AG04450 (cell line): Measurements from ENCODE around the gene CSNK1G1. TPM values are rescaled to one million over a fixed set of nuclear protein-coding genes. Genes with fewer than 3 reads are reported as not detected.

ENCODE experiments used
- CTCF ChIA-PET: fragments of 300-600, 350-600 bp; formaldehyde crosslinking; extraction: SDS; loops from one replicate; lab custom pipeline; 2022; ENCODE audit warnings: antibody characterized with exemption, inconsistent platforms; lab: Charles Lee
- POLR2A ChIA-PET: fragments of 350-600 bp; formaldehyde crosslinking; extraction: SDS; loops from one replicate; lab custom pipeline; 2021; ENCODE audit warnings: antibody characterized with exemption, inconsistent platforms; lab: Yijun Ruan, JAX
- DNase-seq: peaks from one replicate; pipeline ENCODE4 v3.0.0-alpha.2; 2011; ENCODE audit warnings: low read depth, low spot score
- H3K27ac ChIP-seq: one replicate; pipeline ENCODE4 v1.5.1; 2012; ENCODE audit warnings: low read depth, low read length, control low read depth
- H3K27me3 ChIP-seq: one replicate; pipeline ENCODE4 v1.6.0; 2012; ENCODE audit warnings: low read length; ENCODE audit not compliant: control insufficient read depth, insufficient read depth
- H3K4me3 ChIP-seq: 2 replicates; pipeline ENCODE4 v1.5.1; 2011; ENCODE audit warnings: mild to moderate bottlenecking, low read depth, low read length, control low read depth
- H3K9me3 ChIP-seq: 2 replicates; pipeline ENCODE4 v1.5.1; 2012; ENCODE audit warnings: low read length; ENCODE audit not compliant: control insufficient read depth, insufficient read depth
- polyA plus RNA-seq: library from polyadenylated mRNA; depleted of rRNA; stranded (reverse); fragments of >200 nt; gene quantifications from 2 replicates; pipeline ENCODE4 v1.2.3, GENCODE V29; 2011
- TF ChIP-seq, protein P1 (sequence below): IDR thresholded peaks from 2 replicates; pipeline ENCODE4 v1.5.1; 2011; ENCODE audit warnings: low read depth, low read length, control low read depth, inconsistent platforms

CSNK1G1 gene
- polyA plus RNA-seq, 1 experiment = 24.3 TPM

DNA sequence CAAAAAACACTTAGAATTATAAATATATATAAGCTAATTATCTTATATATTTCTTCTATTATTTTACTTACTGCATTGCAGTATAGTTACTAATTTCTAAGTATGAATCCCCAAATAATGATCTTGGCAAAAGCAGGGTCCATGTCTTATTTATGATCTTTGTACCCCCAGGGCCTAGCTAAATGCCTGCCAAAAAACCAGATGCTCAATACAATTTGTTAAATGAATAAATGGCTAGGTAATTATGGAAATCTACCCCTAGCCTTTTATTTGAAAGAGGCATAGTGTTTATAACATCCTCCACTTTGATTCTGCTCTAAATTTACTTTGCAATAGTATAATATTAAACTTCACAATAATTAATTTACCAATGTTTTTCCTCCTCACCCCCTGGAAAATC lies 69.5 kb downstream of the CSNK1G1 start:
- Histone ChIP-seq H3K27me3 (no peaks in the 10 kb centered on the region), H3K27ac (no peak overlapping the region), H3K9me3 (no peaks in the 10 kb centered on the region), H3K4me3 (no peak overlapping the region)
- DNase-seq = no peak
- ChIA-PET CTCF (no interaction called here), POLR2A (no interaction called here)
- TF ChIP-seq, protein P1, sequence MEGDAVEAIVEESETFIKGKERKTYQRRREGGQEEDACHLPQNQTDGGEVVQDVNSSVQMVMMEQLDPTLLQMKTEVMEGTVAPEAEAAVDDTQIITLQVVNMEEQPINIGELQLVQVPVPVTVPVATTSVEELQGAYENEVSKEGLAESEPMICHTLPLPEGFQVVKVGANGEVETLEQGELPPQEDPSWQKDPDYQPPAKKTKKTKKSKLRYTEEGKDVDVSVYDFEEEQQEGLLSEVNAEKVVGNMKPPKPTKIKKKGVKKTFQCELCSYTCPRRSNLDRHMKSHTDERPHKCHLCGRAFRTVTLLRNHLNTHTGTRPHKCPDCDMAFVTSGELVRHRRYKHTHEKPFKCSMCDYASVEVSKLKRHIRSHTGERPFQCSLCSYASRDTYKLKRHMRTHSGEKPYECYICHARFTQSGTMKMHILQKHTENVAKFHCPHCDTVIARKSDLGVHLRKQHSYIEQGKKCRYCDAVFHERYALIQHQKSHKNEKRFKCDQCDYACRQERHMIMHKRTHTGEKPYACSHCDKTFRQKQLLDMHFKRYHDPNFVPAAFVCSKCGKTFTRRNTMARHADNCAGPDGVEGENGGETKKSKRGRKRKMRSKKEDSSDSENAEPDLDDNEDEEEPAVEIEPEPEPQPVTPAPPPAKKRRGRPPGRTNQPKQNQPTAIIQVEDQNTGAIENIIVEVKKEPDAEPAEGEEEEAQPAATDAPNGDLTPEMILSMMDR = no peak

DNA sequence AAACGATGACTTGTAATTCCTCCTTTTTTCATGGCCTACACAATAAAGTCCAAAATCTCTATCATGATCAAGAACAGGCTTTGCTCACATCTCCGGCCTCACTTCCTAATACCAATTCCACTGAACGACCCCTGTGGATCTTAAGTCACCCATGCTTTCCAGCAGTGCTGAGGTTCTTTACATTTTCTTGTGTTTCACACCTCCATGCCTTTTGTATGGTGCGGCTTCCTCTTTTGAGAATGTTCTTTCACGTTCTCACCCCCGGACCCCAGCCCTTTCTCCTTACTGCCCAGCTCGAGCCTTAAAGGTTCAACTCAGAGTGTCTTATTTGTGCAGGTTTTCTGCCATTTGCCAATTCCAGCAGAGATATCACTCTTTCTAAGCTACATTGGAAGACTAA lies 70.1 kb downstream of the CSNK1G1 start:
- Histone ChIP-seq H3K27ac (no peak overlapping the region), H3K9me3 (no peaks in the 10 kb centered on the region), H3K4me3 (no peak overlapping the region), H3K27me3 (no peaks in the 10 kb centered on the region)
- TF ChIP-seq, protein P1 = no peak
- ChIA-PET POLR2A (no interaction called here), CTCF (interaction anchor here (0.7 kb wide), 1 partner anchor 218 kb away, joined by 3 read pairs; no protein-coding TSS in a partner anchor)
- no peak for DNase-seq

DNA sequence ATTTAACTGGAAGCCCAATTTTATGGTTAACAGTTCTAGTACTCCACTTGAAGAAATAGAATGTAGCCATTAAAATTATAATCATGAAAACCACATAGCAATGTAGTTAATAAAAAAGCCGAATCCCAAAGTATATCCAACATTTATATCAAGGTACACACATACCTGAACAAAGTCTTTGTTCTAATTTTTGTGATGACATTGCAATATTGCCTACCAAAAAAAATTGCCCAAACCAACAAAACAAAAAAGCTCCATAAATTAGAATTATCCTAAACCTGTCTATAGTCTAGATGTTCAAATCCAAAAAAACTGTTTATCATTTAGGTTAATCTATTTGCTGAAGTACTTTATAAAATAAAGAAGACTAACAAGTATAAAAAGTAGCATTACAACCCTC lies 70.8 kb downstream of the CSNK1G1 start:
- POLR2A ChIA-PET = no interaction called here
- H3K27ac ChIP-seq = no peak overlapping the region
- H3K9me3 ChIP-seq = no peaks in the 10 kb centered on the region
- H3K4me3 ChIP-seq = no peak overlapping the region
- no peak for DNase-seq
- TF ChIP-seq, protein P1 = no peak
- H3K27me3 ChIP-seq = no peaks in the 10 kb centered on the region
- CTCF ChIA-PET = interaction anchor here (0.7 kb wide), 1 partner anchor 217 kb away, joined by 3 read pairs; no protein-coding TSS in a partner anchor

DNA sequence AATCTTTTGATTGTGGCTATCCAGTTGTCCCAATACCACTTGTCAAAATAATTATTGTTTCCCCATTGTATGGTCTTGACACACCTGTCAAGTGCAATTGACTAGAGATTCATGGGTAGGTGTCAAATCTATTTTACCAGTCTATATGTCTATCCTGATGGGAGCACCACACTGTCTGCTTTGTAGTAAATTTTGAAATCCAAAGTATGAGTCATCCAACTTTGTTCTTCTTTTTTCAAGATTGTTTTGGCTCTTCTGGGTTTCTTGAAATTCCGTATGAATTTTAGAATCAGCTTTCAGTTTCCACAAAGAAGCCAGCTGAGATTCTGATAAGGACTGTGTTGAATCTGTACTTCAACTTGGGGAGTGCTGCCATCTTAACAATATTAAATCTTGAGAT lies 71.9 kb downstream of the CSNK1G1 start:
- no peak overlapping the region for H3K27ac ChIP-seq
- TF ChIP-seq, protein P1 = no peak
- no peak for DNase-seq
- no peaks in the 10 kb centered on the region for H3K27me3 ChIP-seq
- H3K4me3 ChIP-seq = no peak overlapping the region
- no peaks in the 10 kb centered on the region for H3K9me3 ChIP-seq
- ChIA-PET POLR2A (no interaction called here), CTCF (no interaction called here)

DNA sequence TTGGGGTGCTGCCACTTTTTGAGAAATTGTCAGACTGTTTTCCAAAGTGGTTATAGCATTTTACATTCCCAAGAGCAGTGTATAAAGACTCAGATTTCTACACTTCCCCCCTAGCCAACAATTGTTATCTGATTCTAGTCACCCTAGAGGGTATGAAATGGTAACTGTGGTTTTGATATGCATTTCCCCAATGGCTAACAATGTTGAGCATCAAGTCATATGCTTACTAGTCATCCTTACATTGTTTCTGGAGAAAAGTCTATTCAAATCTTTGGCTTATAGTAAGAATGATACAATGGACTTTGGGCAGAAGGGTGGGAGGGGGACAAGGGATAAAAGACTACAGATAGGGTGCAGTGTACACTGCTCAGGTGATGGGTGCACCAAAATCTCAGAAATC lies 73.3 kb downstream of the CSNK1G1 start:
- no peak overlapping the region for H3K4me3 ChIP-seq
- no peak overlapping the region for H3K27ac ChIP-seq
- POLR2A ChIA-PET = no interaction called here
- CTCF ChIA-PET = no interaction called here
- no peaks in the 10 kb centered on the region for H3K9me3 ChIP-seq
- TF ChIP-seq, protein P1 = no peak
- no peaks in the 10 kb centered on the region for H3K27me3 ChIP-seq
- no peak for DNase-seq
